Inflammatory macrophage treated with lipopolysaccharide for 4 hours (primary cell): ENCODE data around the gene DENND1A.

Experiments used
- DNase-seq: peaks from one replicate; pipeline ENCODE4 v3.0.0-alpha.2; 2020

The DENND1A gene

GRCh38 chr9:123555646-123556045, 374.3 kb downstream of the DENND1A start:
- no peak for DNase-seq

GRCh38 chr9:123552530-123552929, 377.4 kb downstream of the DENND1A start:
- DNase-seq = no peak

GRCh38 chr9:123551734-123552133, 378.2 kb downstream of the DENND1A start:
- DNase-seq = no peak

- DNase-seq = no peak
Observed at GRCh38 chr9:123550797-123551196, 379.1 kb downstream of the DENND1A start.

- peak; percentile 31 for DNase-seq
Observed at GRCh38 chr9:123550012-123550411, 379.9 kb downstream of the DENND1A start.

GRCh38 chr9:123548741-123549545, 381.0 kb downstream of the DENND1A start:
- peak; percentile 92 for DNase-seq

- peak; percentile 40 for DNase-seq
Observed at GRCh38 chr9:123544007-123544827, 385.7 kb downstream of the DENND1A start.

GRCh38 chr9:123543492-123543891, 386.4 kb downstream of the DENND1A start:
- DNase-seq = no peak

GRCh38 chr9:123542435-123543225, 387.3 kb downstream of the DENND1A start:
- DNase-seq = no peak

GRCh38 chr9:123541411-123541810, 388.5 kb downstream of the DENND1A start:
- no peak for DNase-seq

- DNase-seq = no peak
Observed at GRCh38 chr9:123540457-123540856, 389.5 kb downstream of the DENND1A start.

- no peak for DNase-seq
Observed at GRCh38 chr9:123537809-123538208, 392.1 kb downstream of the DENND1A start.

GRCh38 chr9:123536455-123536868, 393.5 kb downstream of the DENND1A start:
- no peak for DNase-seq

- DNase-seq = no peak
Observed at GRCh38 chr9:123534336-123534735, 395.6 kb downstream of the DENND1A start.

GRCh38 chr9:123530244-123530643, 399.7 kb downstream of the DENND1A start:
- no peak for DNase-seq

GRCh38 chr9:123528501-123528900, 401.4 kb downstream of the DENND1A start:
- DNase-seq = peak; percentile 55

- DNase-seq = peak; percentile 86
Observed at GRCh38 chr9:123527981-123528380, 401.9 kb downstream of the DENND1A start.

- no peak for DNase-seq
Observed at GRCh38 chr9:123525957-123526356, 404.0 kb downstream of the DENND1A start.

GRCh38 chr9:123525424-123525823, 404.5 kb downstream of the DENND1A start:
- no peak for DNase-seq

GRCh38 chr9:123524866-123525265, 405.1 kb downstream of the DENND1A start:
- DNase-seq = no peak

GRCh38 chr9:123523845-123524244, 406.1 kb downstream of the DENND1A start:
- no peak for DNase-seq

- DNase-seq = no peak
Observed at GRCh38 chr9:123523001-123523400, 406.9 kb downstream of the DENND1A start.

- DNase-seq = no peak
Observed at GRCh38 chr9:123522251-123522650, 407.7 kb downstream of the DENND1A start.
